PC-3 (cell line): Measurements from ENCODE around the gene ASTN2. TPM values are rescaled to one million over a fixed set of nuclear protein-coding genes. Genes with fewer than 3 reads are reported as not detected.

Experiments
- ATAC-seq: fragments of 200-7000 bp; cut with Tn5 transposase; 2 replicates; pipeline ENCODE4 v1.9.1; 2020; ENCODE audit warnings: mild to moderate bottlenecking, moderate library complexity
- BruUV-seq: library from RNA; stranded (reverse); fragments of 400-500 nt; replicated peaks from 2 replicates; lab custom pipeline; 2021; lab: Mats Ljungman, UMichigan
- CTCF ChIA-PET: fragments of 300-600 bp; sonication (Branson Sonifier 250); formaldehyde crosslinking; loops from one replicate; lab custom pipeline; 2022; ENCODE audit warnings: antibody characterized with exemption; lab: Charles Lee
- POLR2A ChIA-PET: fragments of 300-600 bp; sonication (Branson Sonifier 250); formaldehyde crosslinking; loops from one replicate; lab custom pipeline; 2022; ENCODE audit warnings: antibody characterized with exemption; ENCODE audit not compliant: unreplicated experiment; lab: Charles Lee
- DNase-seq: peaks from one replicate; pipeline ENCODE4 v3.0.0-alpha.2; 2015
- H2AFZ ChIP-seq: fragments of 300-600 bp; sonication (generic); 2 replicates; pipeline ENCODE4 v1.6.0; 2016; ENCODE audit warnings: antibody characterized with exemption, low read length
- H3F3A ChIP-seq: fragments of 300-600 bp; sonication (generic); one replicate; pipeline ENCODE4 v1.6.0; 2017; ENCODE audit warnings: antibody characterized with exemption, low read length, control low read depth, mild to moderate bottlenecking; ENCODE audit not compliant: unreplicated experiment
- H3K27ac ChIP-seq: fragments of 300-600 bp; sonication (generic); 2 replicates; pipeline ENCODE4 v1.5.1; 2016; ENCODE audit warnings: mild to moderate bottlenecking, low read length
- H3K27me3 ChIP-seq: fragments of 300-600 bp; sonication (generic); 2 replicates; pipeline ENCODE4 v1.6.1; 2016; ENCODE audit warnings: low read length, mixed read lengths
- H3K36me3 ChIP-seq: fragments of 300-600 bp; sonication (generic); 2 replicates; pipeline ENCODE4 v1.6.1; 2016; ENCODE audit warnings: low read depth, mixed run types, low read length, mixed read lengths
- H3K4me1 ChIP-seq: fragments of 300-600 bp; sonication (generic); 2 replicates; pipeline ENCODE4 v1.5.1; 2016; ENCODE audit warnings: low read length; ENCODE audit not compliant: insufficient read depth
- H3K4me2 ChIP-seq: fragments of 300-600 bp; sonication (generic); 2 replicates; pipeline ENCODE4 v1.6.0; 2016; ENCODE audit warnings: low read length
- H3K4me3 ChIP-seq: fragments of 300-600 bp; sonication (generic); 2 replicates; pipeline ENCODE4 v1.5.1; 2016; ENCODE audit warnings: mild to moderate bottlenecking, low read length, mixed read lengths
- H3K79me2 ChIP-seq: fragments of 300-600 bp; sonication (generic); 2 replicates; pipeline ENCODE4 v1.6.1; 2017; ENCODE audit warnings: low read length, mixed read lengths
- H3K9ac ChIP-seq: fragments of 300-600 bp; sonication (generic); 2 replicates; pipeline ENCODE4 v1.6.0; 2016; ENCODE audit warnings: mild to moderate bottlenecking, low read length
- H3K9me2 ChIP-seq: fragments of 300-600 bp; sonication (generic); replicated peaks from 2 replicates; pipeline ENCODE4 v1.6.1; 2016; ENCODE audit warnings: mixed run types, low read length, mixed read lengths
- H3K9me3 ChIP-seq: fragments of 300-600 bp; sonication (generic); 2 replicates; pipeline ENCODE4 v1.6.1; 2016; ENCODE audit warnings: low read length, mixed read lengths
- H4K20me1 ChIP-seq: fragments of 300-600 bp; sonication (generic); 2 replicates; pipeline ENCODE4 v1.6.1; 2016; ENCODE audit warnings: low read length, mixed read lengths
- EZH2 ChIP-seq: fragments of 300-600 bp; sonication (generic); IDR thresholded peaks from one replicate; pipeline ENCODE4 v1.6.1; 2017; ENCODE audit warnings: antibody characterized with exemption, mild to moderate bottlenecking, low read length; ENCODE audit not compliant: unreplicated experiment
- EZH2phosphoT487 ChIP-seq: fragments of 300-600 bp; sonication (generic); IDR thresholded peaks from 2 replicates; pipeline ENCODE4 v1.6.1; 2018; ENCODE audit warnings: mild to moderate bottlenecking, antibody characterized with exemption, low read length, borderline replicate concordance
- intact Hi-C: fragments of 100-400 bp; cut with micrococcal nuclease; formaldehyde crosslinking; loops from 2 replicates; pipeline ENCODE4 v1.9.0; 2023
- total RNA-seq: library from RNA; depleted of rRNA; stranded (reverse); fragments of >200 nt; gene quantifications from 2 replicates; pipeline ENCODE4 v1.2.3, GENCODE V29; 2014
- TF ChIP-seq, protein P1 (sequence below): fragments of 300-600 bp; sonication (generic); conservative IDR thresholded peaks from 2 replicates; pipeline ENCODE4 v1.5.1; 2017; ENCODE audit warnings: antibody characterized with exemption, low read depth, mild to moderate bottlenecking, low read length

The ASTN2 gene
- total RNA-seq, 1 experiment from 2014 or later, result 3.5 TPM

DNA sequence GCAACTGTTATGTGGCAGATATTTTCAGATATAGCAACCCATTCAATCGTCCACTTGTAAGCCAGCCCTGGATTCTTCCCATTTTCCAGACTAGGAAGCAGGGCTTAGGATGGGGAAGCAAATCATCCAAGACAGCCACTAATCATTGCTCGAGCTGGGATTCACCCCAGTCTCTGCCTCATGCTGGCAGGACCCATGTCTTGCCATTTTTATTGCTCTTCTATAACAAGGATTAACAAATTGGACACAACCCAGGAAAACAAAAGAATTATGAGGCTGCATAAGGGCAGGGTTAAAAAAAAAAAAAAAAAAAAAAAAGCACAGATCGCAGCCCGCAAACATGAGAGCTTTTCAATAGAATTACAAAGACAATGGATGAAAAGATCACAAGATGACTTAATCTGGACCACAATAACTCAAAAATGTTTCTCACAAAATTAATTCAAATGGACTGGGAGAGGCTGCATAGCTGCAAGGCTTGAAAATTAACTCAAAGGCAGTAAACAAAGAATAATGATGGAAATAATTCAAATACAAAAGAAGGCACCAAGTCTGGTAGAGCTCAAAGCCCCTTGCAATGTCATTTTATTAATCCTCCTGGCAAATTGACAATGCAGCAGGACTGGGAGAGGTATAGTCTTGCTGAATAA lies 40.7 kb downstream of the ASTN2 start:
- no TSS peak for BruUV-seq
- Histone ChIP-seq H2AFZ (no peak overlapping the region), H3K9ac (no peak overlapping the region), H3K27ac (no peak overlapping the region), H3K4me3 (no peak overlapping the region), H3K27me3 (no peaks in the 10 kb centered on the region), H3F3A (no peaks in the 10 kb centered on the region), H3K9me2 (no peaks in the 10 kb centered on the region), H4K20me1 (no peaks in the 10 kb centered on the region), H3K4me2 (no peak overlapping the region), H3K9me3 (no peaks in the 10 kb centered on the region), H3K4me1 (no peaks in the 10 kb centered on the region), H3K79me2 (no peaks in the 10 kb centered on the region), H3K36me3 (no peaks in the 10 kb centered on the region)
- no peak for DNase-seq
- ChIA-PET POLR2A (no interaction called here), CTCF (no interaction called here)
- intact Hi-C loops, result no loop called here
- ATAC-seq, result no peak
- TF ChIP-seq, protein P1, sequence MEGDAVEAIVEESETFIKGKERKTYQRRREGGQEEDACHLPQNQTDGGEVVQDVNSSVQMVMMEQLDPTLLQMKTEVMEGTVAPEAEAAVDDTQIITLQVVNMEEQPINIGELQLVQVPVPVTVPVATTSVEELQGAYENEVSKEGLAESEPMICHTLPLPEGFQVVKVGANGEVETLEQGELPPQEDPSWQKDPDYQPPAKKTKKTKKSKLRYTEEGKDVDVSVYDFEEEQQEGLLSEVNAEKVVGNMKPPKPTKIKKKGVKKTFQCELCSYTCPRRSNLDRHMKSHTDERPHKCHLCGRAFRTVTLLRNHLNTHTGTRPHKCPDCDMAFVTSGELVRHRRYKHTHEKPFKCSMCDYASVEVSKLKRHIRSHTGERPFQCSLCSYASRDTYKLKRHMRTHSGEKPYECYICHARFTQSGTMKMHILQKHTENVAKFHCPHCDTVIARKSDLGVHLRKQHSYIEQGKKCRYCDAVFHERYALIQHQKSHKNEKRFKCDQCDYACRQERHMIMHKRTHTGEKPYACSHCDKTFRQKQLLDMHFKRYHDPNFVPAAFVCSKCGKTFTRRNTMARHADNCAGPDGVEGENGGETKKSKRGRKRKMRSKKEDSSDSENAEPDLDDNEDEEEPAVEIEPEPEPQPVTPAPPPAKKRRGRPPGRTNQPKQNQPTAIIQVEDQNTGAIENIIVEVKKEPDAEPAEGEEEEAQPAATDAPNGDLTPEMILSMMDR, result no peak

DNA sequence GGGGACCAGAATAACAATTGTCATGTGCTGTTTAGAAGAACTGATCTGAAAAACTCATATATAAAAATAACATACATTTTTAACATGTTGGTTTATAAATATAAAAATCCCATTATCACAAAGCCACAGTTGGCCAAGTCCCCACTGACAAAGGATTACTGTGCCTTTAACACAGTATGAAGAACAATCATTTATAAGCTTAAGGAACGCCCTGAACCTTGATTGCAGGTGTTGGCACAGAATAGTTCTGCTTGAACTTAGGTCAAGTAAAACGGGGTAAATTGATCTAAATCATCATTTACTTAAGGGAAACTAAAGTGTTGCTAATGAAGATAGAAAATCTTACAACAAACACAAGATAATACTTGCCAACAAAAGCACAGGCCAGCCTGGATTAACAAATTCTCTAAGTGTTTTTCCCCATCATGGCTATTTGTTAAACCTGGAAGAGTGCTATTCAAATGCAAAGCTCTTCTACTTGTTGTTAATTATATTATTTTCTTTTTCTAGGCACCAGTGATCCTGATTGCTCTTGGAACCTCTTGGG lies 46.1 kb downstream of the ASTN2 start:
- ChIA-PET CTCF (no interaction called here), POLR2A (no interaction called here)
- H3K9me3 ChIP-seq, result no peaks in the 10 kb centered on the region
- no peaks in the 10 kb centered on the region for H3K4me1 ChIP-seq
- H3K9ac ChIP-seq, result no peak overlapping the region
- H3K36me3 ChIP-seq, result no peaks in the 10 kb centered on the region
- TF ChIP-seq, protein P1, result no peak
- TF ChIP-seq EZH2, result no peak
- no peak for TF ChIP-seq EZH2phosphoT487
- no peaks in the 10 kb centered on the region for H3K9me2 ChIP-seq
- no peaks in the 10 kb centered on the region for H3K27me3 ChIP-seq
- H3F3A ChIP-seq, result no peaks in the 10 kb centered on the region
- no peaks in the 10 kb centered on the region for H3K79me2 ChIP-seq
- H2AFZ ChIP-seq, result no peak overlapping the region
- BruUV-seq, result no TSS peak
- no peak overlapping the region for H3K27ac ChIP-seq
- intact Hi-C loops, result no loop called here
- ATAC-seq, result no peak
- no peak overlapping the region for H3K4me2 ChIP-seq
- H4K20me1 ChIP-seq, result no peaks in the 10 kb centered on the region
- no peak for DNase-seq
- no peak overlapping the region for H3K4me3 ChIP-seq

DNA sequence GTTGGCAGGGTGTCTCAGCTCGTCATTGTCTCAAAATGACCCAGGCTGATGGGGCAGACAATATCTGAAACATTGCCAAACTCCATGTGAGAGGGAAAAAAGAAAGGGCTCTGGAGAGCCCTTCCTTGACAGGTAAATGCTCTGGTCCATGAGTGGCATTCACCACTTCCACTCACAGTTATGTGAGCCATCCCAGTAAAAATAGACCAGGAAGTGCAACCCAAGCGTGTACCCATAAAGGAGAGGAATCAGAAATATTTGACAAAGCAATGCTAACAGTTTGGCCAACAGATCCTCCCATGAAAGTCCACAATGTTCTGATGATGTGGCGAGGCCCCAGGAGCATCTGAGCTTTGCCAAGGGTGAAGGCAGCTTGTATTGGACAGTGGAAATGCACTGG lies 49.4 kb downstream of the ASTN2 start:
- Histone ChIP-seq H3K4me3 (no peak overlapping the region), H3K9me3 (no peaks in the 10 kb centered on the region), H3K4me1 (no peaks in the 10 kb centered on the region), H3K27ac (no peak overlapping the region), H3K79me2 (no peaks in the 10 kb centered on the region), H3K9ac (no peak overlapping the region), H3K9me2 (no peaks in the 10 kb centered on the region), H4K20me1 (no peaks in the 10 kb centered on the region), H3K36me3 (no peaks in the 10 kb centered on the region), H3F3A (no peaks in the 10 kb centered on the region), H2AFZ (no peak overlapping the region), H3K27me3 (no peaks in the 10 kb centered on the region), H3K4me2 (no peak overlapping the region)
- ATAC-seq (no peak), DNase-seq (no peak)
- POLR2A ChIA-PET, result no interaction called here
- no TSS peak for BruUV-seq
- TF ChIP-seq, protein P1, result no peak
- TF ChIP-seq EZH2phosphoT487 (no peak), EZH2 (no peak)
- CTCF ChIA-PET, result no interaction called here
- intact Hi-C loops, result no loop called here
